KOPT-K1 (cell line): ENCODE measurements around the gene TMEM100.

Experiments
- H3K27ac ChIP-seq: fragments of 200-600 bp; sonication (generic); 2 replicates; pipeline ENCODE4 v1.5.1; 2016; ENCODE audit warnings: antibody characterized with exemption, mild to moderate bottlenecking, low read depth, low read length; ENCODE audit not compliant: poor library complexity, severe bottlenecking
- H3K36me3 ChIP-seq: fragments of 200-600 bp; sonication (generic); 2 replicates; pipeline ENCODE4 v1.5.1; 2017; ENCODE audit warnings: antibody characterized with exemption, mild to moderate bottlenecking, low read length, moderate library complexity; ENCODE audit not compliant: insufficient read depth
- H3K9me3 ChIP-seq: fragments of 200-600 bp; sonication (generic); 2 replicates; pipeline ENCODE4 v1.5.1; 2017; ENCODE audit warnings: antibody characterized with exemption, low read length, mild to moderate bottlenecking; ENCODE audit not compliant: insufficient read depth, poor library complexity, severe bottlenecking

Gene TMEM100

DNA sequence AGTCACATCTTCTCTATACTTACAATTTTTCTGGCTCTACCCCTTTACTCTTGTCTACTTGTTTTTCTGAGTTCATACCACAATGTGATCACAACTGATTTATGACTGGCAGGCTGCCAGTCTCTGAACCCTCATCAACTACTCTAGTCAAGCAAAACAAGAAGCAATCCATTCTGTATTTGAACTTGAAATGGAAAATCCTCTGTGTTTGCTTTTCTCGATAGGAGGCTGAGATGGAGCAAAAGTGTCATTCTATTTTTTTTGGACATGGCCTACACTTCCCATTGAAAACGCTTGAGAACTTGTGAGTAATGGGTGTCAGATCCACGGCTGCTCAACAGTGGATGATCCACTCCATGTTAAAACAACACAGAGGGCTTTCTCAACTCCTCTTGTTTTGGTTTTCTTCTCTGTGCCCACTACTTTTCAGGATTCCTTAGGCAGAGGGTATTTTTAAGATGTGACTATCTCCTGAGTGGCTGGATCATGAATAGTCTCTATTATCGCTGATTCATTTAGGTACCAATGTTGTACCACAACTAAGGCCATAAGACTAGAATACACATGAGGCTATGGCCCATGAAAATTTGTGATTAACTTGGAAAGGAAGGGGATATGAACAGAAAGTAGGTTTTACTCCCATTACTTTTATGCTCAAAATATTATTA is 11.7 kb downstream of the TMEM100 start:
- Histone ChIP-seq H3K27ac (no peak overlapping the region), H3K36me3 (no peaks in the 10 kb centered on the region), H3K9me3 (no peaks in the 10 kb centered on the region)

- Histone ChIP-seq H3K9me3 (no peaks in the 10 kb centered on the region), H3K36me3 (no peaks in the 10 kb centered on the region), H3K27ac (no peak overlapping the region)
Observed at GRCh38 chr17:55710410-55710809, 12.3 kb downstream of the TMEM100 start.

DNA sequence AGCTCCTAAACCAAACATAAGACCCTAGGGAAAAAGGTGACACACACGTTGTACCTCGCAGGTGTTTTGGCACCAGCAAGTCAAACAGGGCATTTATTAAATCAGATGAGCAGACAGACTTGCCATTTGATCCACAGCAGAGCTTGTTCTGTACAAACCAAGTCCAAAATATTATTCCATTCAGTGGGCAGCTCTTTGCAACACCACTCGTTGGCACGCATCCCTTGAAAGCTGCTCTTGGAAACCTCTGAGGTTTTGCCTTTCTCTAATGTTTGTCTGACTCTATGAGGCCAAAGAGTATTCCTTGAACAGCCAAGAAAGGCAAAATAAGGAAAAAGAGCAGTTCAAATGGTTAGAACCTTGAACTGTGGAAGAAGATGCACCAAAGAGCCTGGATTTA is 12.7 kb downstream of the TMEM100 start:
- Histone ChIP-seq H3K27ac (no peak overlapping the region), H3K36me3 (no peaks in the 10 kb centered on the region), H3K9me3 (no peaks in the 10 kb centered on the region)

- no peaks in the 10 kb centered on the region for H3K36me3 ChIP-seq
- no peak overlapping the region for H3K27ac ChIP-seq
- H3K9me3 ChIP-seq = no peaks in the 10 kb centered on the region
Observed at GRCh38 chr17:55709440-55709839, 13.2 kb downstream of the TMEM100 start.

DNA sequence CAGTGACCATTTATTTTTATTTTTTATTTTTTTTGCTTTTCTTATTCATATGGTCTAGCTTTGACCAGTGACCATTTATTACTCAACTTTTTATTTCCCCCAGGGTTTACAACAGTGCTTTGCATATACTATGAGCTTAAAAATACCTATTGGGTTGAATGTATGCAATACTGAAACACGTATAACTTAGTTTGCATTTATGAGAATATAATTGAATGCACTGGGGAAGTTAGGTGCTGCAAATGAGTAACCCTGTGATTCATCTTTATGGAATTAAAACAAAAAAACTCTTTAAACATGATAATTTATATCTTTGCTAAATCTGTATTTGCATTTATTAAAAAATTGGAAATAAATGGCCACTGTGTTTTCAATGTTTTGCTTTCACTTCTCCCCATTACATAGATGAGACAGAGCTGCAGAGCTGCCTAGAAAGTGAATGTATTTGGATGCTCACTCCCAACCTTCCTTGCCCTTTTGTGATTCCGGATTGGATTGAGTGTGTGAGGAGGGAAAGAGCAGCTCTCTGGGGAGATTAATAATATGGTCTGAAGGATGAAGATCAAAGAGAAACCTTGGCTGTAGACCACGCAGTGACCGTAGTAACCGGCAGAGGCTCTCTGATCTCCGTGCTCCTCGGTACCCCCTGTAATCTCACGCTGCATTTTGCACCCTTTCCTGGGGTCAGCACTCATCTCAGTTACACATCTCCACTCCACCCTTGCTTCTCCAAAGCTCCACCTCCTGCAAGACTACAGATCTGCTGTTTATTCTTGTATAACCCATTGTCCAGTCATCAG is 14.3 kb downstream of the TMEM100 start:
- no peaks in the 10 kb centered on the region for H3K36me3 ChIP-seq
- H3K9me3 ChIP-seq = no peaks in the 10 kb centered on the region
- H3K27ac ChIP-seq = no peak overlapping the region

DNA sequence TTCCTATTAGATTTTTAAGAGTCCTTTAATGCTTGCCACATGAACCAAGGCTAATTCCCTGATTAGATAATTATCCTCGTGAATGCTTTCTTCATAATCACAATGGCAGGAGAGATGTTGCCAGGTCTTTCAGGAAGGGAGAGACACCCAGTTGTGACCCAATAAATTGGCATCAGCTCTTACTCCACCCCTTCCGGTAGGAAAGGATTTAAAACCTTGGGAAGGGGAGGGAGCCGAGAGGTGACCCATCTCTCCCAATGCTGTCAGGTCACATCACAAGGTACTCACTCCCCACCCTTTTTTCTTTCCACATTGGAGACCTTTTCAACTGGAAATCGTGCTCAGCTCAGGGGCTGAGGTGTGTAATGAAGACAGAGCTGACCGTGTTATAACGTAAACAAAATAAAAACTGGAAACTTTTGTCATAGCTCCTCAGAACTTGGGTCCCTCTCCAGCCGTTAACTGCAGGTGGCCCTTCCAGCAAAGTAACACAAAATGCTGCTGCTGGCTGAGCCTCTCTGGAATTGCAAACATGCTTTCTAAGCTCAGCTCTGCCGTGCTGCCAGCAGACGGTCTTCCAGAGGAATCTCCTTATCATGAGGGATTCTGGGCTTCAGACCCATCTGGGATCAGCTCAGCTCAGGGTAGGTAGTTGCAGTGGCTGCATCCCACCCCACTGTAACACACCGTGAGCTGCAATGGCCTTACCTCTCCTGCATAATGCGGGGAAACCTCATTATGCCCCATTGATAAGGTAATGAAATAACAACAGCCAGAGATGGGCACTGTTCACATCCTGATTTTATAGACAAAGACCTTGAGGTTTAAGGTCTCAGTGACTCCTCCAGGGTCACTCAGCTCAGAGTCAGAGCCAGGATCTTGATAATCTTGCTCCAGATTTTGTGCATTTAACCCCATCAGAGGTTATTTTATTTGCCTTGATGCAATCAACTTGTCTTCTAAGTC is 15.6 kb downstream of the TMEM100 start:
- Histone ChIP-seq H3K27ac (no peak overlapping the region), H3K36me3 (no peaks in the 10 kb centered on the region), H3K9me3 (peaks cover 5% of the 10 kb centered on the region)

DNA sequence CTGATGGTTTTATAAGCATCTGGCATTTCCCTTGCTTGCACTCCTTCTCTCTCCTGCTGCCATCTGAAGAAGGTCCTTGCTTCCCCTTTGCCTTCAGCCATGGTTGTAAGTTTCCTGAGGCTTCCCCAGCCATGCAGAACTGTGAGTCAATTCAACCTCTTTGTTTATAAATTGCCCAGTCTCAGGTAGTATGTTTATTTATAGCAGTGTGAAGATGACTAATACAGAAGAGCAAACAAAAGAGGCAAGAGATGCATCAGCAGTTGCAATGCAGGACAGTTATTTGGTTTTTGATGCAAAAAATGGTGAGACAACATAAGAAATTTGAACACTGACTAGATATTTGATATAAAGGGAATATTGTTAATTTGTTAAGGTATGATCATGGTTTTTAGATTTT is 16.8 kb downstream of the TMEM100 start:
- Histone ChIP-seq H3K27ac (no peak overlapping the region), H3K36me3 (no peaks in the 10 kb centered on the region), H3K9me3 (peaks cover 17% of the 10 kb centered on the region)

GRCh38 chr17:55704401-55704800 is 18.3 kb downstream of the TMEM100 start:
- Histone ChIP-seq H3K36me3 (no peaks in the 10 kb centered on the region), H3K9me3 (peaks cover 18% of the 10 kb centered on the region), H3K27ac (no peak overlapping the region)

- H3K27ac ChIP-seq = no peak overlapping the region
- peaks cover 18% of the 10 kb centered on the region for H3K9me3 ChIP-seq
- H3K36me3 ChIP-seq = no peaks in the 10 kb centered on the region
Observed at GRCh38 chr17:55702150-55702549, 20.5 kb downstream of the TMEM100 start.

DNA sequence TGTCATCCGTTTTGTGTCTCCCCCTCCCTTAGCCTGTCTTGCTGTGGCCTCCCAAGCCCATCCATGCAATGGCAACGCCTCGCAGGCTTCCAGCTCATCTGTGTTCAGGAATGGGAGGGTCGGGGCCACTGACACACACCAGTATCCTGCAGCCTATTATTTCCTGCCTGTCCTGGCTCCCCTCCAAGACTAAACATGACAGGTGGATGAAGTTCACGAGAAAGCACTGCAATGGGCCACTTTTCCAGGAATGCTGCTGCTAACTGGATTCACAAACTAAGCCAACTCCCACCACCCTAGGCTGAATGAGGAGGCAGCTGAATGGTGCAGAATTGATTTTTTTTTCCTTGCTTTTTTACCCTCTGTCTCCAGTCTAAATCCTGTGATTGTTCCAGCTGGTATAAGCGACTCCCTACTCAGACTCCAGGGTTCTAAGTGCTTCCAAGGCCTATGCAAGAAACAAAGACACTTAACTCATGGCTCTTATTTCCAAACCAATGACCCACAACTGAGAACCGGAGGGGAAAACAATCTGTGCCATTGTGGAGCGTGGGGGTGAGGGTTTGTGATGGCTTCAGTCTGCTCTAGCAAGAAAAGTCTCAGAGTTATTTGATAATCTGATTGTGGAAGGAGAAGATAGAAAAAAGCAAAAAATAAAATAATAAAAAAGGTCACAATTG is 23.3 kb downstream of the TMEM100 start:
- Histone ChIP-seq H3K27ac (no peak overlapping the region), H3K36me3 (no peaks in the 10 kb centered on the region), H3K9me3 (peaks cover 18% of the 10 kb centered on the region)

DNA sequence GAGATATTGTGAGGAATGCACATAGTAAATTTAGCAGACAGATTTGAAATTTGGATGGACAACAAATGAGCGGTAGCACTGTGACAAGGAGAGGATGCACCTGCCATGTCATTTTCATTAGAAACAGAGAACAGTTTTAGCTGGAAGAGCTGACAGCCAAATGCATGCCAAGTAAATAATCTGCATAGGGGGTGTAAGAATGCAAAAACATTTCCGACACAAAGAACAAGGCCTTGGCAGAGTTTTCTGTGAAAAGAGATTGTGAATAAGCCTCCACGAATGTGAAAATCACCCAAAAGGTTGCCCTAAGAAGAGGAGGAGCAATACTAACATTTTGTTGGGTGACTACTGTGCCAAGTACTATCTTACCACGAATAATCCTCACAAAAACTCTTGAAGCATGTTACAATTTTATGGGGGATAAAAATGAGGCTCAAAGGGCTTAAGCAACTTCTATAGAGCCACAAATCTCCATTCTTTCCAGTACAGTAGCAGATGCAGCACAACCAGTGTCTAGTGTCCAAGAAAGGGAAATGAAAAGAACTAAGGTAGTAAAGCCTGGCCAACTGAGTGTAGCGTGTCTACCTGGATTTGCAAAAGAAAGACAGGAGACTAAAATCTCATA is 28.3 kb downstream of the TMEM100 start:
- no peak overlapping the region for H3K27ac ChIP-seq
- no peaks in the 10 kb centered on the region for H3K36me3 ChIP-seq
- no peaks in the 10 kb centered on the region for H3K9me3 ChIP-seq

- H3K36me3 ChIP-seq = no peaks in the 10 kb centered on the region
- no peaks in the 10 kb centered on the region for H3K9me3 ChIP-seq
- H3K27ac ChIP-seq = no peak overlapping the region
Observed at GRCh38 chr17:55693254-55694216, 29.1 kb downstream of the TMEM100 start.

DNA sequence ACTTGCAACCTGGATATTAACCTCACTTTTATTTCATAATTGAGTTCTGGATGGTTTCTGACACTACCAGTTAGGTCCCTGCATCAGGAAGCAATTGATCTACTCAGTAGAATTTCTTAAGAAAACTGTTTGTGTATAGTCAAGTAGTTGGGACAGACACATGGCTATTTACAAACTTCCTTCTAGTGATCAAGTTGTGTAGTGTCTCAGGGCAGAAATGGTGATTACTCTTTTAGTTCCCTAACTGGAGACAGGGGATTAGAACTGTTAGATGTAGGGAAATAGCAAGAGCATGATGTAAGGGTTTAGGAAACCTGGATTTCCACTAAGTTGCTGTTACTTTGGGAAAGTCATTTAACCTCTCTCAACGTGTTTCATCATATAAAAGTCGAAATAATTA is 30.4 kb downstream of the TMEM100 start:
- Histone ChIP-seq H3K27ac (no peak overlapping the region), H3K36me3 (no peaks in the 10 kb centered on the region), H3K9me3 (peaks cover 7% of the 10 kb centered on the region)
